HG03097 (cell line): ENCODE results near the gene EZR.
A peak's percentile ranks its signal among the peaks of the same experiment; 100 is the strongest.
"Not testable (repeated sequence)": the region's sequence is repeated elsewhere in the genome, so short reads cannot be mapped to it uniquely, and the experiment has no call there.

ENCODE experiments used
- ATAC-seq: cut with Tn5 transposase; IDR thresholded peaks from one replicate; pipeline ENCODE4 v1.9.1; 2021; ENCODE audit not compliant: unreplicated experiment, low FRiP score

EZR gene

DNA sequence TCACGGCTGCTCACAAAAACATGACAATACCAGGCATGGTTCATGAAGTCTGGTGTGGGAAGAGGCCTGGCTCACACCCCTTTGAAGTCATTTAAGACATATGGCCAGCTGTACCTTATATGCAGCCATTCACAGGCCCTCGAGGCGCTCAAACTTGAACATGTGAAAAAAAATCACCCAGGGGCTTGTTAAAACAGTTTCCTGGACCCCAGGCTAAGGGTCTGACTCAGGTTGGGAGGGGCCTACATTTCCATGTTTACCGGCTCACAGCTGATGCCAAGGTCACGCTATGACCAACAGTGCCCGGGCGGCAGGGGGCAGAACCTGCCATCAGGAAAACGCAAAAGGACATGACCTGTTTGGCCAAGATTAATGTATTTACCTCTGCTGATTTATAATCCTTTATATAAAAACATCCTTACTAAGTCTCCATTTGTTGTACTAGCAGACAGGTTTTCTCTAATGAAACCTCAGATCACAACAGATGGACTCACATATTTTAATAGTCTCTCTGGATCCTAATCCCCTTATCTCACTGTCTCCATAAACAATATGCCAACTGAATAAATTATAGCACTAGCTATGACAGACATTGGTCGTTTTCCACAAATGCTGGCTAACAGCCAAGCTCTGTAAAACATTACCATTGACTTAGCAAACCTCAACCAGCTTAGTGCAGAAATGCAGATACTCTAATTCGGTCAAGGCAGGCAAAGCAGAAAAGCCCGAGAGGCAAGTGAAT lies 19.9 kb downstream of the EZR start:
- no peak for ATAC-seq

DNA sequence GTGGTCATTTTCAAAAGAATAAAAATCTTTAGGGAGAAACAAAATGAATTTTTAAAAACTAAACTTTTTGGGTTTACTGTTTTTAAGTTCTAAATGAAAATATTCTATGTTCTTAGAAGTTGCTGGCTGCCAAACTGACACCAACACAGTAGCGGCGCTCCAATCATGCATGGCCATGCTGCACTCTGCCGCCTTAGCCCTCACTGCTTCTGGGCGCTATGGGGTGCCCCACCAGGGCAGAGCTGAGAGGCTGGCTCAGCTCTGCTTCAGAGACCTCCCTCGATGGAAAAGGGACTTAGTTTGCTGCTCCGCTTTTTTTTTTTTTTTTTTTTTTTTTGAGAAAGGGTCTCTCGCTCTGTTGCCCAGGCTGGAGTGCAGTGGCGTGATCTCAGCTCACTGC lies 20.9 kb downstream of the EZR start:
- ATAC-seq, result no peak

DNA sequence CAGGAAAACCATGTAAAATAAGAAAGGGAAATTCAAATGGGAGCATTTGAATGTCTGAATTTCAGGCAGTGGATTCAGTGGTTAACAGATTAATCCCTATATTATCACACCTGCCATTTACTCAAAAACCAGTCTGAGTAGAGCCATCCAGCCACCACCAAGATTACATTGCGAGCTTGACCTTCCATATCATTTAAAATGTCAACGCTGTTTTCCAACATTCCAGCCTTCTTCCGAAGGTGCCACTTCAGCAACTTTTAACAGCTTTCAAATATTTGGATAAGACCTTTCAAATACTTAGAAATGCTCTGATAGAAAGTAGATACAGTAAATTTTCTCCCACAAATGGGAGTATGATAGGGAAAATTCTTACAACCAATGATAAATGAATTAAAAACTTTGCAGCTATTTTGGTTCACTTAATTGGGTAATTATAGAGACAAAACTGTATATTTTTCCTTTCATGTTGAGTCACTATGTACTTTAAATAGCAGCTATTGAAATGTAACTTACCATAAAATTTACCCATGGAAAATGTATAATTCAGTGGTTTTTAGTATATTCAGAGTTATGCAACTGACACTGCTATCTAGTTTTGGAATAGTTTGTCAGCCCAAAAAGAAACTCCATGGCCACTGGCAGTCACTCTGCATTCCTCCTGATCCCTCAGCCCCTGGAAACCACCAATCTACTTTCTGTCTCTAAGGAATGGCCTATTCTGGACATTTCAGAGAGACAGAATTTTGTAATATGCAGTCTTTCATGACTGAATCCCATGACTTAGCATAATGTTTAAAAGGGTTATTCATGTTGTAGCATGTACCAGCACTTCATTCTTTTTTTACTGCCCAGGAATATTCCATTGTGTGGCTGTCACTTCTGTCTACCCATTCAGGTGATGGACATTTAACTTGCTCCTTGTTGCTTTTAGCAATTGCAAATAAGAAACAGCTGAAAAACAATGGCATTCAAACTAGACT lies 21.5 kb downstream of the EZR start:
- no peak for ATAC-seq

DNA sequence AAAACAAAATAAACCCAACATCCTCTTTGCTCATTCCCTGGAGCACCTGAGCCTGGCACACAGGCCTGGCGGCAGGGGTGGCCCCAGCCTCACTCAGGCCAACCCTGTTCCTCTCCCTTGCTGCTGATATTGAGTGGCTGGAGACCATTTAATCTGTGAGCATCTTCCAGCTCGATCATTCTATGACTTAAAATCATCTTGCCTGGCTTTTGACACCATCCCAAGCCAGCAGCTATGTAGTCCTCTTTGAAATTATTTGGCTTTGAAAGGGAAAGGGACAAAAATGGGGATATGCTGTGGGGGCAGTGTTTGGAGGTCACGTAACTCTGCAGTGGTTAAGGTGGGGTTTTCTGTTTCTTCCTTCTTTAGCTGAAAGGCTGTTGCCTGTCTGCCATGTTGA lies 22.8 kb downstream of the EZR start:
- no peak for ATAC-seq

DNA sequence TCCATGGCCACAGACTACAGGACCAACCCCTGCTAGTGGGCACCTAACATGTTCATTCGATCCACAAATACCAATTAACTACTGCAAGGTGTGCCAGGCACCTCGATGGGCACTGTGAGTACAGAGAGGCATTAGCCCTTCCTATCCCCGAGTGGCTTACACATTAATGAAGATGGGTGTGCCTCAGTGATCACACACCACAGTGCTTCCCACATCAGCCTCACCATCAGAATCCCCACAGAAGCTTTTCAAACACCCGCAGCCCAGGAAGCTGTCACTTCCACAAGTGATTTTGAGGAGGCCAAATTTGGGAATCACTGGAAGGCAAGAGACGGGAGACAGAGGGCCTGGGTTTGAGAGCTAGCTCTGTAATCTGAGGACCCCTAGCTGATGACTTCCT lies 23.7 kb downstream of the EZR start:
- no peak for ATAC-seq

DNA sequence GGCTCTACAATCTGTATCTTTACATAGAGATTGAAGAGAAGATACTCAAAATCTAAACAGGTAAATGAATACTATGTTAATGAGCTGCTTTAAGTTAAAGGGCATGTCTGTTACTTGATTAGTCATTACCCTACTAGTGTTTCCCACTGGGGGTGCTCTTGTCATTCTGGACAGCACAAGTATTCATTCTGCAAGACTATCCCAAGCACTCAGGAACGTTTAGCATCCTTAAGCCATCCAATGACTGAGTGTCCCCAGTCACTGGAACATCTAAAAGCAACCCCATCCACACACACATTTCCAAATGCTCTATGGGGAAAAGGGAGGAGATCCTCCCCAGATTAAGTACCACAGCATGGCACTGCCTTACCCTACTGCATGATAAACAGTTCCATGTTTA lies 25.7 kb downstream of the EZR start:
- ATAC-seq, result peak; percentile 44

DNA sequence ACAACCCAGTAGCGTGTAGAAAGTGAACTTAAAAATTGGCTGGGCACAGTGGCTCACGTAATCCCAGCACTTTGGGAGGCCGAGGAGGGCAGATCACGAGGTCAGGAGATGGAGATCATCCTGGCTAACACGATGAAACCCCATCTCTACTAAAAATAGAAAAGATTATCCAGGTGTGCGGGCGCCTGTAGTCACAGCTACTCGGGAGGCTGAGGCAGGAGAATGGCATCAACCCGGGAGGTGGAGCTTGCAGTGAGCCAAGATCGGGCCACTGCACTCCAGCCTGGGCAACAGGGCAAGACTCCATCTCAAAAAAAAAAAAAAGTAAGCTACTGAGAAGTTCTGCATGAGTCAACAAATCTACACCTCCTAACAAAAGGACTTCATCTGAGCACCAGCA lies 26.7 kb downstream of the EZR start:
- not testable (repeated sequence) for ATAC-seq

DNA sequence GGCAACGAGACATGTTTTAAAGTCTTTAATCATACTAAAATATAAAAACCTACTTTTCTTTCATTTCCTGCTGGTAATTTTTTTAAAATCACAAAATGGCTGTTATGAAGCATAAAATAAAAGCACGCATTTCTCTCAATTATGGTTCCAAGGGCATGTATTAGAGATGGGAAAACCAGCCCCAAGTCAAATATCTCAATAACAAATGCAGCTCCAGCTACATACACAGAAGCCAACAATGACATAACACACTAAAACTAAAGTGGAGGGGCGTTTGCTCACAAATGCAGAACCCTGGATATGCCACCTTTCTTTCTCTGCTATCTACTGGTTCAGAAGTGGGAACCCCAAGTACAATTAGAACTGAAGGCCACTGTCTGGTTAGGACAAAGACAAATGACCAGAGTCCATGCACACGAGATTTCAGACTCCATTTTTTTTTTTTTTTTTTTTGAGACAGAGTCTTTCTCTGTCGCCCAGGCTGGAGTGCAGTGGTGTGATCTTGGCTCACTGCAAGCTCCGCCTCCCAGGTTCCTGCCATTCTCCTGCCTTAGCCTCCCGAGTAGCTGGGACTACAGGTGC lies 27.8 kb downstream of the EZR start:
- ATAC-seq, result no peak

DNA sequence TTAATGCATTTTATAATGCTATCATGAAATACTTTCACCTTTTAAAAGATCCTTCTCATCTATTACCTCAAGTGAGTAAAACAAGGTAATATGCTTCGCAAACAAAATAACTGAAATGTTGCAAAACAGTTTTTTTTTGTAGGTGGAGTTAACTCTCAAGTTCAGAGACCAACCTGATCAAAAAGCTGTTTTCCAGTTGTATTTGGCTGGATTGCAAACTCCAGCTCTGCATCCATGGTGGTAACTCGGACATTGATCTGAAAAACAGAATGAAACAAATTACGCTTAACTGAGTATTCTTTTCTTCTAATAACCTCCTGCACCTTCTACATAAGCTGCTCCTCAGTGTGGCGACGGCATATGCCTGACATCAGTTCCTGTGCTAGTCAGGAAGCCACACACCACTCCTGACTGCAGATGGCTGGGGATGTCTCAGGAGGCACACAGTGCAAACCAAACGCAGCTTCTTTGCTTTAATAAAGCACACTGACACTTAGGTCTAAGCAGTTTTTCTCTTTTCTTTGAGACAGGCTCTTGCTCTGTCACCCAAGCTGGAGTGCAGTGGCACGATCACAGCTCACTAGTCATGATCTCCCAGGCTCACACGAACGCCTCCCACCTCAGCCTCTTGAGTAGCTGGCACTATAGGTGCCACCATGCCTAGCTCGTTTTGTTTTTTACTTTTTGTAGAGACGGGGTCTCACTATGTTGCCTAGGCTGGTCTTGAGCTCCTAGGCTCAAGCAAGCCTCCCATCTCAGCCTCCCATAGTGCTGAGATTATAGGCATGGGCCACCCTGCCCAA lies 29.9 kb downstream of the EZR start:
- peak; percentile 51 for ATAC-seq

DNA sequence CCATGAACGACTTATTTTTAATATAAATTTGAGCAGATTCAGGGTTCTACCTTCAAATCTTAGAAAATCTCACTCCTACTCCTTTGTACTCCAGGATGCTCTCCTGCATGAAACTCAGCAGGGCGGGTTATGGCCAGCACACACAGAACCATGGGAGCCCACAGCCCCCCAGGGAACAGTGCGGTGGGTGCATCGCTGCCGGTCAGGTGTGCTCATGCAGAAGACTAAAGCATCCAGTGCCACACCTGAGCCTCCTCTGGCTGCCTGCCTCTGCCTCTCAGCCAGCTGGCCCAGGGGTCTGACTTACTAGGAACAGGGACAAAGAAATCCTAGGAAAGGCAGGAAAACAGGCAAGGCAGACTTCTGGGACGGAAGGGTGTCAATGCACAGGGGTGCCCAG lies 31.8 kb downstream of the EZR start:
- ATAC-seq, result no peak

DNA sequence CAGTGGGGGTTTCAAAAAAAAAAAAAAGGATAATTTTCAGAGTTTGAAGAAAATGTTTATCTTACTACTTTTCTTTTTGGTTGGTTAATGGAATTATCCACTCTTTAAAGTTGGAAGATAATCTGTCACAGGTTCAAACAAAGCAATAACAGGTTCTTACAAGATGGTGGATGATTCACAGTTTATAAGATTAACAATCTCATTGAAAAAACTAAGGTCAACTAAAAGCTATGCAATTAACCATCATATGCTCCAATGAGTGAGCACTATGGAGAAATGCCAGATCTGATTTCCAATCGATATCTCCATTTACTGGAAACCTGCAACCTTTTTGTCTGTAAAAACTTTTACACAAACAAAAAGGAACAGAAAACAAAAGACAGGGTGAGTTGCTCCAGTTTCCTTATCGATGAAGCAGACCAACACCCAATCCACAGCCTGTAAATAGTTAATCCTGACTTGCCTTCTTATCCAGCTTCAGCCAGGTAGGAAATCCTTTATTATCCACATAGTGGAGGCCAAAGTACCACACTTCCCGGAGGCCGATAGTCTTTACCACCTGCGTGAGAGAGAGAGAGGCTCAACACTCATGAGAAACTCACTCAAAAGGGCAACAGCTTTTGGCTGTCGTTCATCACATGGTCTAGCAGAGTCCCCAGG lies 32.4 kb downstream of the EZR start:
- ATAC-seq, result no peak

DNA sequence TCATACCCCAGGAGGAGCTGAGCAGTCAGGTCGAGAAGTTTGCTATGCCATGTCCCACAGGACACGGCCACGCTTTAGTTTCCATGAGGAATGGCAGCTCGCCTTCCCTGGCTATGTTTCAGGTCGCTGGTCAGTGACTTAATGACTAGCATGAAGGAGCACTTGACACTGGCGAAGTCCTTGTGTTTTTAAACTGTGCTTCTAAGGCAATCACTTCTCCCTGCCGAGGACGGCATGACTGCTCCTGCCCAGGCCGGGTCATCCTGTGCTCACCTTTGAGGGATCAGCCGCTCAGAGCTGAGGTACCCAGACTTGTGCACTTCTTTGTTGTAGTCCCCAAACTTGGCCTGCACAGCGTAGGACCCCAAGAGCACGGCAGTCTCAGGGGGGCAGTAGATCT lies 34.1 kb downstream of the EZR start:
- no peak for ATAC-seq

DNA sequence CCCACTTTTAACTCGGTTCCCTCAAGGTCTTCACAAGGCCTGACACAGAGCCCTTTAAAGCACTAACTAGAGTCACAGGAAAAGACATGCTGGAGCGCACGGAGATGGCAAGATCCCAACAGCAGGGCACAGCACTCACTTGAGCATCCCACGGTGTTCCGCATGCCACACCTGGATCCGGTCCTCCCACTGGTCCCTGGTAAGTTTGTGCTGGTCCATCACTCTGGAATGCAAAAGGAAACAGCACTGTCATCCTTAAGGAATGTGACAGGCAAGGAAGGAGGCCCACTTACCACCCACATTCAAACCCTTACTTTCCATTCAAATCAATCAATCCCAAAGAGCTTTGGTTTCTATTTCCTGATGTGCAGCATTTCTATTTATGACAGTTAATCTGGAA lies 34.7 kb downstream of the EZR start:
- no peak for ATAC-seq

DNA sequence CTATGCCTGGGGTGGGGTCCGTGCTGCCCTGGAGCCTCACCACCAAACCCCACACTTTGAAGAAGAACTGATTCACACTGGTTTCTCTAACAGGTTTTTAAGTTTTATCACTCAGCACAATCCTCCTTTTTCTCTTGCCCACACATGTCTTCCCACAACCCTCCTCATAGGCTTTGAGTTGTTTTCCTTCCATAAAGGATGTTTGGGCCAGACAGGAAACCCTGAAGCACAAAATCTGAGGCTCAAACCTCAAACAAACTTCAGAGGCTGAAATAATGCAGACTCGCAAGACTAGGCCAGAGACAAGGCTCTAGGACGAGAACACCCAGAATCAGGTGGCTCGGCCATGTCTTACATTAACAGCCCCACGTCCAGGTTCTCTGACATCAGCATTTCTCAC lies 35.3 kb downstream of the EZR start:
- no peak for ATAC-seq

DNA sequence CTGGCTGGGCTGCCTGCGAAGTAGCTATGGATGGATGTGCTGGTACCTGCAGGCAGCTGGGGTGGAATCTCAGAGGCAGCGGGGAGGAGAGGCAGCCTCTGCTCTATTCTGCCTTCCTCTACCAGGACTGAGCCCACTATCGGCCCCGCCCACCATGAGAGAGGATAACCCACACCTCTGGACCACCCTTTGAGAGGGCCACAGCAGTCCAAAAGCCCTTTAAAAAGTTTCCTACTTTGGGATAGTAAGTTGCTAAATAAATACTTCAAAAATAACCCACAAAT lies 36.1 kb downstream of the EZR start:
- ATAC-seq, result no peak

DNA sequence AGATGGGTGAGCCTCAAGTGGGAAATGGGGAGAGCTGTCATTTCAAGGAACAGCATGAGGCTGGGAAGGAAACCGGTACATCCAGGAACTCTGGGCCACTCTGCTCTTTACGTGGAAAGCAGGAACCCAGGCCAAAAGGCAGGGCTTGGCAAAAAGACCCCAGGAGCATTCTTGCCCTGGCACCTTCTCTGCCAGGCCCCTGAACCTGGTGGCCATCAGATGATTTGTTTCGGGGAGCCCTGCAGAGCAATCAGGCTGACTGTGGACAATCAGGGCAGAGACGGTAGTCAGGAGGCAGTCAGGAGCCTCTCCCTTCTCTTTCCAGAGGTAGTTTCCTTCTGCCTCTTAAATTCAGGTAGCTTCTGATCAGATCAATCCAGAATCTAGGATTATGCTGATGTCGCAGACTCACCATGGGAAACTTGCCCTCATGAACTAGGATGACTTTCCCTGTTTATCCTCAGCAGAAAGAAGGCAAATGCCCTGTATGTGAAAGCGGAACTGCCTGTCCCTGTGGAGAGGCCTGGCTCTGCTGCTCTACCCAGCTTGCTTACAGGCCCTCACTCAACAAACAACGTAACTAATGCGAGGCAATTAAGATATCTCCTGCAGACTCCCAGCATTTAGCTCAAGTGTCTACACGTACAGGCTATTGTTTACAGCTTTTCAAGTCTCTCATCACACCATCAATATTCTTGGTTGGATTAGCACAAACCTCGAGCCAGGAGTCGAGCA lies 36.6 kb downstream of the EZR start:
- ATAC-seq, result no peak

DNA sequence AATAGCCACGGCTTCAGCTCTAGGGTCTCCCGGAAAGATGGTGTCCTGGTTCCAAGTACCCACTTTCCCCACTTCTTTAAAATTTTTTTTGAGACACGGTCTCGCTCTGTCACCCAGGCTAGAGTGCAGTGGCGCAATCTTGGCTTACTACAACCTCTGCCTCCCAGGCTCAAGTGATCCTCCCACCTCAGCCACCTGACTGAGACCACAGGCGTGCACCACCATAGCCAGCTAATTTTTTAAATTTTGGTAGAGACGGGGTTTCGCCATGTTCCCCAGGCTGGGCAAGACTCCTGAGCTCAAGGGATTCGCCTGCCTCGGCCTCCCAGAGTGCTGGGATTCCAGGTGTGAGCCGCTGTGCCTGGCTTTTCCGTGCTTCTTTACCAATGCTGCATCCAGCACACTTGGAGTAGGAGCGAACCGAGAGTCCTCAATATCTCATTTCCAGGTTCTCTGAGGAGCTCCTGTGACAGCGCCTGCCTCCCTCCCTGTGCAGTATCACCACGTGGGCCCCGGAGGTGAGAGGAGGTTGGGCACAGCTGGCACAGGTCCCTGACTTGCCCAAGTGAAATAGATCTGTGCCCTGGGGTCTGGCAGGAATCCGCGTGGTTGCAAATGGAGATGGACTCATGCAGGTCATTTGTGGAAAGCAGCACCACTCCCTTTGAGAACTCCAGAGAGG lies 37.3 kb downstream of the EZR start:
- no peak for ATAC-seq

DNA sequence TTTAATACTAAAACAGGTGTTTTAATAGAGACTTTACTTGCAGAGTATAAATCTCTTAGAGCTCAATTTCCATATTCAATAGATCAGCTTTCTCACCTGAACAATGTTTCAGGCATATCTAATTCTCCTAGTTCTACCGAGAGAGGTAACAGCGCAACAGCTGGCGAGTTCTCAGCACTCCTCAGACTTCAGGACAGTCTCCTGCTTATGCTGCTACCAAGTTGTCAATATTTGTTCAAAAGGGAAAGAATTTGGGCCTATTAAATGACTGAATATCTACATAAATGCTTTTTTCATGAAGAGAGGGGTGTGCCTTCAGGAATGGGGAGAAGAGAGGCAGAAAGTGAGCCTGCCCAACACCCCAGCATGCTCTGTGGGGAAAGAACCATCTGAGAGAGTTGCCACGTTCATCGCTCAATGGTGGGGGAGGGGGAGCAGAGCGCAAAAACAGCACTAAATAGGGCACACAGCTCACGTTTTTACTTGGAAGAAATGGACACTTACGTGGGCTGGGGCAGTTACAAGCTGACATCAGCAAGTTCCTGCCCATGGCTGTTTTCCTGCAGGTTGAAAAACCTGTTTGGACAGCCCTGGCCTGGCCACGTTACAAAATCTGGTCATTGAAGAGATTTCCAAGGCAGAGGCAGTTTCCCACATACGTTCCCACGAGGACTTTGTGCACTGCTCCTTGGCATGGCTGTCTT lies 38.0 kb downstream of the EZR start:
- ATAC-seq, result no peak
